Bronchial epithelial cell (primary cell): ENCODE data around the gene HTT. TPM values are rescaled to one million over a fixed set of nuclear protein-coding genes. Genes with fewer than 3 reads are reported as not detected.

Source experiments
- DNase-seq: peaks from one replicate; pipeline ENCODE4 v3.0.0-alpha.2; 2010; ENCODE audit warnings: low read depth
- FAIRE-seq: peaks from 2 replicates; lab custom pipeline; 2011; peaks lifted over from hg19 to GRCh38; lab: Jason Lieb, UNC
- H3K27me3 ChIP-seq: 2 replicates; pipeline ENCODE4 v1.5.1; 2011; ENCODE audit warnings: low read length; ENCODE audit not compliant: control insufficient read depth, insufficient read depth
- H3K36me3 ChIP-seq: 2 replicates; pipeline ENCODE4 v1.5.1; 2011; ENCODE audit warnings: low read length; ENCODE audit not compliant: control insufficient read depth, insufficient read depth
- H3K4me3 ChIP-seq: 2 replicates; pipeline ENCODE4 v1.5.1; 2011; ENCODE audit warnings: mild to moderate bottlenecking, low read depth, low read length, control low read depth
- CTCF ChIP-seq: IDR thresholded peaks from 2 replicates; pipeline ENCODE4 v1.5.1; 2011; ENCODE audit warnings: mild to moderate bottlenecking, moderate library complexity, low read length, control low read depth, inconsistent platforms; ENCODE audit not compliant: insufficient read depth, severe bottlenecking
- total RNA-seq: library from RNA; depleted of rRNA; stranded (reverse); fragments of >200 nt; gene quantifications from 2 replicates; pipeline ENCODE4 v1.2.1, GENCODE V29; 2014

HTT gene
- total RNA-seq, 1 donor from 2014 or later, result 24.0 TPM

GRCh38 chr4:3234171-3235029, 159.9 kb downstream of the HTT start:
- peak; percentile 28 for FAIRE-seq
- no peak for TF ChIP-seq CTCF
- DNase-seq, result no peak
- Histone ChIP-seq H3K4me3 (no peak overlapping the region), H3K36me3 (peaks cover 28% of the 10 kb centered on the region), H3K27me3 (no peaks in the 10 kb centered on the region)

- Histone ChIP-seq H3K4me3 (no peak overlapping the region), H3K27me3 (no peaks in the 10 kb centered on the region), H3K36me3 (peaks cover 29% of the 10 kb centered on the region)
- no peak for FAIRE-seq
- no peak for DNase-seq
- no peak for TF ChIP-seq CTCF
Measured at GRCh38 chr4:3235030-3235345, 160.5 kb downstream of the HTT start.

- no peak for TF ChIP-seq CTCF
- FAIRE-seq (no peak), DNase-seq (no peak)
- Histone ChIP-seq H3K36me3 (peaks cover 28% of the 10 kb centered on the region), H3K4me3 (no peak overlapping the region), H3K27me3 (no peaks in the 10 kb centered on the region)
Measured at GRCh38 chr4:3235581-3235980, 161.1 kb downstream of the HTT start.

GRCh38 chr4:3236326-3236878, 161.9 kb downstream of the HTT start:
- no peak for DNase-seq
- peaks cover 26% of the 10 kb centered on the region for H3K36me3 ChIP-seq
- no peak overlapping the region for H3K4me3 ChIP-seq
- FAIRE-seq, result no peak
- TF ChIP-seq CTCF, result no peak
- no peaks in the 10 kb centered on the region for H3K27me3 ChIP-seq

GRCh38 chr4:3237266-3237665, 162.8 kb downstream of the HTT start:
- no peaks in the 10 kb centered on the region for H3K27me3 ChIP-seq
- H3K36me3 ChIP-seq, result peaks cover 24% of the 10 kb centered on the region
- no peak for TF ChIP-seq CTCF
- FAIRE-seq, result no peak
- no peak for DNase-seq
- H3K4me3 ChIP-seq, result no peak overlapping the region
